Liver (tissue), 3 donors: ENCODE measurements around the gene TSEN34.

Experiments
- CTCF ChIP-seq: fragments of 150-350 bp; IDR thresholded peaks from 2 replicates; pipeline ENCODE4 v1.5.1; 2017; ENCODE audit warnings: improper control_type of control experiment, low read depth, low read length; ENCODE audit not compliant: missing input control
- TAF1 ChIP-seq: conservative IDR thresholded peaks from 2 replicates; pipeline ENCODE4 v1.6.1; 2016; ENCODE audit warnings: antibody characterized with exemption, mild to moderate bottlenecking
- donor health status: healthy.
- donor health status: healthy.

DNA sequence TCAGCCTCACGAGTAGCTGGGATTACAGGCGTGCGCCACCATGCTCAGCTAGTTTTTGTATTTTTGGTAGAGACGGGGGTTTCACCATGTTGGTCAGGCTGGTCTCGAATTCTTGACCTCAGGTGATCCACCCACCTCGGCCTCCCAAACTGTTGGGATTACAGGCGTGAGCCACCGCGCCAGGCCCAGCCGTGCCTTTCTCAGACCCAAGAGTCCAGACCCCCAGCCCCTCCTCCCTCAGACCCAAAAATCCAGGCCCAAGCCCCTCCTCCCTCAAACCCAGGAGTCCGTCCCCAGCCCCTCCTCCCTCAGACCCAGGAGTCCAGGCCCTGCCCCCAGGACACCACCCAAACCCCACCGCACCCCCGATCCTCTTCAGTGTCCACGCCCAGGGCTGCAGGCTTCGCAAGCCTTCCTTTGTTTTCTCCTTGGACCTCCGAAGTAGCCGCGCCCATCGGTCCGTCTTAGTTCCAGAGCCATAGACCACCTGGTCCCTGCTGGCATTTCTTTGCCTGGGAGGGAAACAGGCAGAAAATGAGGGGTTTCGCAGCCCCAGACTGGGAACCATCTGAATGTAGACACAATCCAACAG lies 21.9 kb upstream of the TSEN34 start:
- TF ChIP-seq CTCF (no peak), TAF1 (no peak)
